ENCODE measurements around the gene FOXP4. TPM values are rescaled to one million over a fixed set of nuclear protein-coding genes. Genes with fewer than 3 reads are reported as not detected.

FOXP4 gene
- total and polyA plus RNA-seq, 10 donors = 3.0 to 12.1 (median 6.5) TPM

DNA sequence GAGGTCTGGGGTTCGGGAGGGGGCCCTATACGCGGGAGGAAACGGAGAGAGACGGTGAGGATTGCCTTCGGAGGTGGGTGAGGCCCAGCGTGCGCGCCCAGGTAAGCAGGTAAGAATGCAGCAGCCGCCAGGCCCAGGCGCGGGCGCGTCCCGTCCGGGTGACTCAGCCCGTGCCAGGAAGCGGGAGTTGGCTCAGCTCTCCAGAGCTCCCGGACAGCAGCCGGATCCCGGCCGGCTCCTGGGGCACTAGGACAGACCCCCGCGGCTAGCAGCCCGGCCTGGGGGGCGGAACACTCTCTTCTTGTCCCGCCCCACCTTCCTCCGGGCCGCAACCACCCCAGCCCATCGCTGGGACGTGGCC lies 90.6 kb downstream of the FOXP4 start:
- no peak overlapping the region for H3K27ac ChIP-seq
- TF ChIP-seq POLR2A (IDR thresholded peaks at IDR 0.05) (no peak), POLR2AphosphoS5 (IDR thresholded peaks at IDR 0.05) (no peak), CTCF (IDR thresholded peaks at IDR 0.05 in 8 of 11, conservative IDR thresholded peaks at IDR 0.05 in 3 of 11) (no peak)

GRCh38 chr6:41637194-41638001 lies 91.2 kb downstream of the FOXP4 start:
- Histone ChIP-seq H3K4me1 (peaks cover 14 to 34% (median 26%) of the 10 kb centered on the region in 6 donors), H3K4me3 (peak overlapping the region in 6 of 8 donors; percentile 20 to 68 (median 36)), H3K27me3 (replicated peaks in 1 of 7) (peaks cover 7 to 70% (median 36%) of the 10 kb centered on the region in 7 donors), H3K9me3 (no peaks in the 10 kb centered on the region), H3K27ac (no peak overlapping the region), H3K36me3 (no peaks in the 10 kb centered on the region)
- 12 to 29% (median 20%) methylated on average over 32 to 54 of the region's 54 CpGs for WGBS, 5 donors
- TF ChIP-seq POLR2AphosphoS5 (IDR thresholded peaks at IDR 0.05) = no peak
- TF ChIP-seq POLR2A (IDR thresholded peaks at IDR 0.05) = no peak
- TF ChIP-seq CTCF (IDR thresholded peaks at IDR 0.05 in 8 of 11, conservative IDR thresholded peaks at IDR 0.05 in 3 of 11) = no peak
- DNase-seq = peak; percentile 58
- intact Hi-C loops (cut with DNase I; ENCODE audit: low total_unique reads) = no loop called here

More for the DNA sequence above, 90.6 kb downstream of the FOXP4 start:
- peak; percentile 66 for DNase-seq
- Histone ChIP-seq H3K9me3 (no peaks in the 10 kb centered on the region), H3K36me3 (no peaks in the 10 kb centered on the region), H3K27me3 (replicated peaks in 1 of 7) (peaks cover 7 to 76% (median 36%) of the 10 kb centered on the region in 7 donors), H3K4me3 (peak overlapping the region in 3 of 8 donors; percentile 20 to 68 (median 42)), H3K4me1 (peaks cover 14 to 32% (median 26%) of the 10 kb centered on the region in 6 donors)
- intact Hi-C loops (cut with DNase I; ENCODE audit: low total_unique reads) = no loop called here
- 42 to 66% (median 45%) methylated on average over 26 to 31 of the region's 31 CpGs for WGBS, 5 donors

DNA sequence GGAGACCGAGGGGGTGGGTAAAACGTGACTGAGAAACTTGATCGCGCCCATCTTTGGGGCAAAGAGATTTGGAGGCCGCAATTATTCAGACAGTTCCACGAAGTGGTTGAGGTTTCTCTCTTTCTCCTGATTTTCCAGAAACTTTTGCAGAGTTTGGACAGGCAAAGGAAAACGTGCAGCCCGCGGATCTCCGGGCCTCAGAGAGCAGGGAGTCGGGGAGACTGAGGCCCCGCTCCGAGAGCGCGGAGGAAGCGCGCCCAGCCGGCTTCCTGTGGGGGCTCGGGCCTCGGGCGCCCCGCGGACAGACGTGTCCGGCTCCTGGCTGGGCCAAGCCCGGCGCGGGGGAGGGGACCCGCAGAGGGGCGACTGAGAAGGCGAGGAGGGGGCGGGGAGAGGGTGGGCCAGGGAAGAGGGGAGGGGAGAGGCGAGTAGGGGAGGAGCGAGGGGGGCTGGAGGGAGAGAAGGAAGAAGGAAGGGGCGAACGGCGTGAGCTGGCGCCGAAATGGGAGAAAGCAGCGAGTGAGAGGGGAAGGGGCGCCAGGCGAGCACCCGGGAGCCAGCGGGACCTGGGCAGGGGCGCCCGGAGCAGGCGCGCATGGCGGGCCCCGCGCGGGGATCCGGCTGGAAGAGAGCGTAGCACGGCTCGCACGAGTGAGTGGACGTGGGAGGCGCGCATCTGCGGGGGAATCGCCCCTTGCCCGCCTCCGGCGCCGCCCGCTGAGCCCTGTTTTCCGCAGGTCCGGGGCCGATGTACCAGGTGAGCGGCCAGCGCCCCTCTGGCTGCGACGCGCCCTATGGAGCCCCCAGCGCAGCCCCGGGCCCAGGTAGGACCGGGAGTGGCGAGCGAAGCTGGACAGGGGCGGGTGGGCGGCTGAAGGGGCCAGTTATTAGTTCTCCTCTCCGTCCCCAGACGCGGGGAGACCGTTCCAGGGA lies 92.1 kb downstream of the FOXP4 start, which contains the start of gene MDFI:
TSS of gene MDFI (plus strand) at position 467 of the 933 bp plus-strand sequence. CDS start at position 749, 282 bp downstream.
- intact Hi-C loops (cut with DNase I; ENCODE audit: low total_unique reads) = no loop called here
- peak; percentile 56 for DNase-seq
- no peak within 1 kb of the TSS for H3K27ac ChIP-seq
- no peaks in the 10 kb centered on the region for H3K9me3 ChIP-seq
- H3K27me3 ChIP-seq (replicated peaks in 1 of 7) = peaks cover 7 to 62% (median 36%) of the 10 kb centered on the region in 7 donors
- TF ChIP-seq POLR2AphosphoS5 (IDR thresholded peaks at IDR 0.05) (no peak), CTCF (IDR thresholded peaks at IDR 0.05 in 8 of 11, conservative IDR thresholded peaks at IDR 0.05 in 3 of 11) (no peak), POLR2A (IDR thresholded peaks at IDR 0.05) (no peak)
- 1 to 3% (median 2%) methylated on average over 56 to 86 of the region's 86 CpGs for WGBS, 5 donors
- no peaks in the 10 kb centered on the region for H3K36me3 ChIP-seq
- peaks cover 14 to 42% (median 28%) of the 10 kb centered on the region in 6 donors for H3K4me1 ChIP-seq
- H3K4me3 ChIP-seq = peak within 1 kb of the TSS; percentile 18 to 68 (median 33)

All from spleen (tissue), 11 donors.